K562 (cell line): ENCODE data around the gene FAM177B. TPM values are rescaled to one million over a fixed set of nuclear protein-coding genes. Genes with fewer than 3 reads are reported as not detected.

Source experiments
- CBFA2T3 ChIP-seq: fragments of 450-650 bp; IDR thresholded peaks from 2 replicates; pipeline ENCODE4 v1.6.1; 2017
- CC2D1A ChIP-seq: fragments of 450-650 bp; IDR thresholded peaks from 2 replicates; pipeline ENCODE4 v1.6.1; 2017; ENCODE audit warnings: mild to moderate bottlenecking
- EP300 ChIP-seq: IDR thresholded peaks from 2 replicates; pipeline ENCODE4 v1.6.1; 2012; ENCODE audit warnings: low read length, improper control_type of control experiment
- FOS ChIP-seq: IDR thresholded peaks from 3 replicates; pipeline ENCODE4 v1.6.1; 2011; ENCODE audit not compliant: insufficient read length; ENCODE audit errors: extremely low read depth
- GABPB1 ChIP-seq: sonication (generic); formaldehyde crosslinking; IDR thresholded peaks from 2 replicates; pipeline ENCODE4 v1.8.0; 2022; ENCODE audit warnings: mild to moderate bottlenecking, missing genetic modification reagents
- GATAD2B ChIP-seq: fragments of 450-650 bp; IDR thresholded peaks from 2 replicates; pipeline ENCODE4 v1.6.1; 2017; ENCODE audit warnings: mild to moderate bottlenecking, borderline replicate concordance
- KLF16 ChIP-seq: IDR thresholded peaks from 2 replicates; pipeline ENCODE4 v1.6.1; 2016; ENCODE audit warnings: antibody characterized with exemption
- MAFK ChIP-seq: IDR thresholded peaks from 2 replicates; pipeline ENCODE4 v1.6.1; 2011; ENCODE audit warnings: low read length, improper control_type of control experiment
- MLLT1 ChIP-seq, 2 experiments: fragments of 450-650 bp; IDR thresholded peaks; 2 replicates each; pipeline ENCODE4 v1.6.1; 2016
- PBX2 ChIP-seq, 2 experiments: IDR thresholded peaks in 1 of 2; conservative IDR thresholded peaks in 1 of 2; 2 replicates each; pipeline ENCODE4 v1.6.1; 2016; ENCODE audit warnings: low read depth in 2 of 2, mild to moderate bottlenecking in 1 of 2, missing compliant biosample characterization in 1 of 2, missing genetic modification characterization in 1 of 2, moderate library complexity in 1 of 2
- SUPT5H ChIP-seq: fragments of 450-650 bp; IDR thresholded peaks from 2 replicates; pipeline ENCODE4 v1.6.1; 2016
- THRA ChIP-seq: fragments of 450-650 bp; IDR thresholded peaks from 2 replicates; pipeline ENCODE4 v1.6.1; 2017; ENCODE audit warnings: mild to moderate bottlenecking, moderate library complexity
- ZNF23 ChIP-seq: fragments of 250-450 bp; sonication (Bioruptor Pico); IDR thresholded peaks from 2 replicates; pipeline ENCODE4 v1.4.0; 2020; ENCODE audit warnings: mild to moderate bottlenecking
- ZNF408 ChIP-seq: fragments of 250-450 bp; sonication (Bioruptor Pico); IDR thresholded peaks from 2 replicates; pipeline ENCODE4 v1.4.0; 2020; ENCODE audit warnings: low read depth, mild to moderate bottlenecking, moderate library complexity
- ZNF740 ChIP-seq, 3 experiments: fragments of 200-800 bp in 1 of 3; sonication (Bioruptor generic) in 1 of 3; sonication (generic) in 1 of 3; formaldehyde crosslinking in 1 of 3; IDR thresholded peaks; 2 replicates each; pipeline versions ENCODE4 v1.6.1 to v1.8.0; 2016 to 2022; ENCODE audit warnings: mild to moderate bottlenecking in 2 of 3, missing compliant biosample characterization in 2 of 3, missing genetic modification characterization in 2 of 3, missing genetic modification reagents in 1 of 3
- polyA plus RNA-seq, 8 experiments: library from polyadenylated mRNA; depleted of rRNA in 4 of 8; stranded (reverse) in 5 of 8; unstranded in 3 of 8; fragments of >200 nt; fragmentation: Nextera tagmentation in 2 of 8; fragmentation: Illumina TruSeq in 1 of 8; extraction: Ambion mirVana in 2 of 8; extraction: Trizol in 1 of 8; gene quantifications; 2 replicates each; pipeline versions ENCODE4 v1.2.1 to v1.2.3, GENCODE V29; 2011 to 2014; ENCODE audit warnings: inconsistent platforms in 1 of 8, missing spikeins in 1 of 8
- total RNA-seq, 7 experiments: library from RNA; depleted of rRNA in 6 of 7; stranded (reverse); fragments of >200 nt in 6 of 7; fragmentation: Illumina TruSeq in 2 of 7; extraction: Trizol in 2 of 7; gene quantifications; 2 replicates each; pipeline versions ENCODE4 v1.2.1 to v1.2.3, GENCODE V29; 2011 to 2021; ENCODE audit warnings: low replicate concordance in 1 of 7
- TF ChIP-seq, protein P1 (sequence below): fragments of 450-650 bp; formaldehyde crosslinking; IDR thresholded peaks from 2 replicates; pipeline ENCODE4 v1.4.0; 2020; ENCODE audit warnings: mild to moderate bottlenecking, moderate library complexity
- TF ChIP-seq, protein P2 (sequence below): fragments of 450-650 bp; IDR thresholded peaks from 2 replicates; pipeline ENCODE4 v1.6.1; 2016; ENCODE audit warnings: borderline replicate concordance

Gene FAM177B
- total and polyA plus RNA-seq, 9 of the 15 experiments (the other 6 are each of a cell fraction or from before 2014, with no cell fraction given) = not detected

- TF ChIP-seq PBX2 (CRISPR knock-in tag; IDR thresholded peaks at IDR 0.05; ENCODE audit: low read depth) = no peak
- no peak for TF ChIP-seq PBX2 (tag; conservative IDR thresholded peaks at IDR 0.05; ENCODE audit: low read depth)
- TF ChIP-seq FOS = peak; percentile 6
- peak; percentile 84 for TF ChIP-seq KLF16
- 0 out of 4 replicates have a peak, but pooled peaks of 1 of the 2 experiments have one; percentile 16 for TF ChIP-seq MLLT1 (IDR thresholded peaks at IDR 0.05)
- no peak for TF ChIP-seq SUPT5H
- TF ChIP-seq GATAD2B = peak; percentile 53; the same call in 1 of the 2 replicates
- no peak for TF ChIP-seq ZNF23 (CRISPR knock-in tag)
- TF ChIP-seq EP300 = peak; percentile 91
- TF ChIP-seq ZNF740 (CRISPR knock-in tag; IDR thresholded peaks at IDR 0.05) = no peak
- TF ChIP-seq ZNF740 (tag; IDR thresholded peaks at IDR 0.05) = no peak
- no peak for TF ChIP-seq GABPB1 (CRISPR knock-in tag)
- peak; percentile 65; the same call in 1 of the 2 replicates for TF ChIP-seq MAFK
- TF ChIP-seq, protein P1, sequence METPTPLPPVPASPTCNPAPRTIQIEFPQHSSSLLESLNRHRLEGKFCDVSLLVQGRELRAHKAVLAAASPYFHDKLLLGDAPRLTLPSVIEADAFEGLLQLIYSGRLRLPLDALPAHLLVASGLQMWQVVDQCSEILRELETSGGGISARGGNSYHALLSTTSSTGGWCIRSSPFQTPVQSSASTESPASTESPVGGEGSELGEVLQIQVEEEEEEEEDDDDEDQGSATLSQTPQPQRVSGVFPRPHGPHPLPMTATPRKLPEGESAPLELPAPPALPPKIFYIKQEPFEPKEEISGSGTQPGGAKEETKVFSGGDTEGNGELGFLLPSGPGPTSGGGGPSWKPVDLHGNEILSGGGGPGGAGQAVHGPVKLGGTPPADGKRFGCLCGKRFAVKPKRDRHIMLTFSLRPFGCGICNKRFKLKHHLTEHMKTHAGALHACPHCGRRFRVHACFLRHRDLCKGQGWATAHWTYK (CRISPR knock-in tag) = peak; percentile 50; the same call in 1 of the 2 replicates
- no peak for TF ChIP-seq THRA
- peak; percentile 81; the same call in 1 of the 2 replicates for TF ChIP-seq CC2D1A
- TF ChIP-seq CBFA2T3 = peak; percentile 97
- TF ChIP-seq ZNF408 (CRISPR knock-in tag) = no peak
- TF ChIP-seq, protein P2, sequence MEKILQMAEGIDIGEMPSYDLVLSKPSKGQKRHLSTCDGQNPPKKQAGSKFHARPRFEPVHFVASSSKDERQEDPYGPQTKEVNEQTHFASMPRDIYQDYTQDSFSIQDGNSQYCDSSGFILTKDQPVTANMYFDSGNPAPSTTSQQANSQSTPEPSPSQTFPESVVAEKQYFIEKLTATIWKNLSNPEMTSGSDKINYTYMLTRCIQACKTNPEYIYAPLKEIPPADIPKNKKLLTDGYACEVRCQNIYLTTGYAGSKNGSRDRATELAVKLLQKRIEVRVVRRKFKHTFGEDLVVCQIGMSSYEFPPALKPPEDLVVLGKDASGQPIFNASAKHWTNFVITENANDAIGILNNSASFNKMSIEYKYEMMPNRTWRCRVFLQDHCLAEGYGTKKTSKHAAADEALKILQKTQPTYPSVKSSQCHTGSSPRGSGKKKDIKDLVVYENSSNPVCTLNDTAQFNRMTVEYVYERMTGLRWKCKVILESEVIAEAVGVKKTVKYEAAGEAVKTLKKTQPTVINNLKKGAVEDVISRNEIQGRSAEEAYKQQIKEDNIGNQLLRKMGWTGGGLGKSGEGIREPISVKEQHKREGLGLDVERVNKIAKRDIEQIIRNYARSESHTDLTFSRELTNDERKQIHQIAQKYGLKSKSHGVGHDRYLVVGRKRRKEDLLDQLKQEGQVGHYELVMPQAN = no peak
Measured at GRCh38 chr1:222709700-222710153, 27.3 kb upstream of the FAM177B start (continued).
